GM18505 (cell line): ENCODE data around the gene ZFPM1.

Experiments used
- ATAC-seq: cut with Tn5 transposase; IDR thresholded peaks from one replicate; pipeline ENCODE4 v1.9.1; 2021; ENCODE audit not compliant: unreplicated experiment
- POLR2A ChIP-seq: IDR thresholded peaks from 4 replicates; pipeline ENCODE4 v1.6.1; 2011; ENCODE audit warnings: borderline replicate concordance; ENCODE audit not compliant: insufficient read depth, insufficient read length; ENCODE audit errors: extremely low read depth

Gene ZFPM1

DNA sequence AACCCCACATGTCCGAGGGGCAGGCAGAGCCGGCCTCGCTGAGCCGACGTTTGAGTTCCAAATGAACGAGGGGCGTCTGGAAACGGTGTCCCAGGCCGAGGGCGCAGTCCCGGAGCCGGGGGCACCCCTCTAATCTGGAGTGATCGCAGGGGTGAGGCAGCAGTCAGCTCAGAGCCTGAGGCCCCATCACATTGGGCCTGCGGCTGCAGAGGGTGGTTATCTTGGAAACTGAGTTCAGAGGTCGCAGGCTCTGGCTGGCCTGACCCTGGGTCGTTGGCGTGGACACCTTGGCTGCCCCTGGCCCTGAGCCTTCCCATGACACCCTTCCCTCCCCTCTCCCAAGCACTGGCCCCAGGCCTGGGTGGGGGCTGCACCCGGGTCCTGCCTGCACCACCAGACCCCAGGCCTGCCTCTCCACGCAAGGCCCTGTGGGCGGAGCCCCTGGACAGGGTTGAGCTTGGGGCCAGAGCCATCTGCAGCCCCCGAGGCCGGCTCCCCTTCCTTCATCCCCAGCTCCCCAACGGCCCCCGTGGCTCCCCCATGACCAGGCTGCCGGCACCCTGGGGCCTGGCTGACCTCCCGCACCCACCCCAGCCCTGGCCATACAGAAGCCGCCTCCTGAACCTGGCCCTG, 45.6 kb downstream of the ZFPM1 start:
- no peak for ATAC-seq
- TF ChIP-seq POLR2A, result no peak

GRCh38 chr16:88499292-88499691, 46.2 kb downstream of the ZFPM1 start:
- TF ChIP-seq POLR2A, result no peak
- no peak for ATAC-seq

DNA sequence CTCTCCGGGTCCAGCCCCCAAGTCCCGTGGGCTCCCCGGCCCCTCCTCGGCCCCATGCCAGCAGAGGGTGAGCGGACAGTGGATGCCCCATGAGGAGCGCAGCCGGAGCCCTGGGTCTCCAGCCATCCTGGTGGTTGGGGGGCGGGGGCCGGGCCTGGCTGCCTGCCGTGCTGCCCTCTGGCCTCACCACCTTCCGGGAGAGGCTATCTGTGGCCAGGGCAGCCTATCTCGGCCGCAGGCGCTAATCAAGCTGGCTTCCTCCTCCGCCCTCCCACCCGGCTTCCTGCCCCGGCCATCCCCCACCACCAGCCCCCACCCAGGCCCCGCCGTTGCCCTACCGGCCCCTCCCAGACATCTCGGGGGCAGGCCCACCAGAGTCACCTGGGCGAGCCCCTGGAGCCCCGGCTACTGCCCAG, 46.8 kb downstream of the ZFPM1 start:
- no peak for TF ChIP-seq POLR2A
- no peak for ATAC-seq

DNA sequence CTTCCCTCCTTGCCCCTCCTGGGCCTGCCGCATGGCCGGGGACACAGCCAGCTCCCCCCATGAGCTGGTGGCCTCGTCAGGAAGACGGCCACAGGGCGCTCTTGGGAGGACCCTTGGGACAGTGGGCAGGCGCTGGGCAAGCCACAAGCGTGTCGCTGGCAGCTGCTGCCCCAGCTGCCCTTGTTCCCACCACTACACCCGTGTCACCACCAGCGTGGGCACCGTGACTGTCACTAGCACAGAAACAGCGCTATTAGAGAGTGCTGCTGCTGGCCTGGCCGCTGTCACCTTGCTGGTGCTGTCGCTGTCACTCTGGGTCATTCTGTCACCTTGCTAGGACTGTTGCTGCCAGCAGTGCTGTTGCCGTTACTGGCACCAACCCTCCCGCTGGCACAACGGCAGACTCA, 47.2 kb downstream of the ZFPM1 start:
- no peak for TF ChIP-seq POLR2A
- no peak for ATAC-seq

- TF ChIP-seq POLR2A, result no peak
- ATAC-seq, result no peak
These were observed 49.3 kb downstream of the ZFPM1 start for GRCh38 chr16:88502371-88502770.

DNA sequence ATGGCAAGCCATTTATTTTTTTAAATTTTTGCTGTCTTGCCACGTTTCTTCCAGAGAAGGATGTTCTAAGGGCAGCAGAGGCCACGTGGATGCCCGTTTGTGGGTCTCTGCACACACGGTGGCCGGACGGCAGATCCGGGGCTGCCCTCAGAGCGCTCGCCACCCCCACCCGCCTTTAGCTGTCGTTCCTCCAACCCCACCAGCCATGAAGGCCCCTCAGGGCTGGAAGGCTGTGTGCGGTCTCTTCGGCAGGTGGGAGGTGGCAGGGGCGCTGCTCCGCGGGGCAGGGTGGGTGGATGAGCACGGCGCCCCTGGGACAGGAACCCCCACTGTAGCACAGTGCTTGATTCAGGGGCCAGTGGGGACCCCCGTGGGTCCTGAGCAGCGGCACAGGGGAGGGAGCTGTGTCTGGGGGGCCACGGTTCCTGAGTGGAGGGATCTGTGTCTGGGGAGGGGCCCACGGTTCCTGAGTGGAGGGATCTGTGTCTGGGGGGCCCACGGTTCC, 49.7 kb downstream of the ZFPM1 start:
- TF ChIP-seq POLR2A, result no peak
- no peak for ATAC-seq

DNA sequence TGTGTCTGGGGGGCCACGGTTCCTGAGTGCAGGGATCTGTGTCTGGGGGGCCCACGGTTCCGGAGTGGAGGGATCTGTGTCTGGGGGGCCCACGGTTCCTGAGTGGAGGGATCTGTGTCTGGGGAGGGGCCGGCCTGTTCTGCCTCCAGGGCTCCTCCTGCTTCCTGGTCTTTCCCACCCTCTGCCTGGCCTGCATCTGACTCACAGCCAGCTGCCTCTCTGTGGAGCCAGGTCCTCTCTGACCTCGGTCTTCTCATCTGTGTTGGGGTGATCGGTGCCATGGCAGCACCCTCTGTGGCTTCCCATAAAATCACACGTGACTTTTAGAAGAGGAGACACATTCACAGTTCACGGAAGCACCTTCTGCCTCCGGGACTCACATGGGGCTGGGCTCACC, 50.3 kb downstream of the ZFPM1 start:
- ATAC-seq, result no peak
- no peak for TF ChIP-seq POLR2A

- TF ChIP-seq POLR2A, result no peak
- no peak for ATAC-seq
These were observed 50.9 kb downstream of the ZFPM1 start for GRCh38 chr16:88503771-88504488.

DNA sequence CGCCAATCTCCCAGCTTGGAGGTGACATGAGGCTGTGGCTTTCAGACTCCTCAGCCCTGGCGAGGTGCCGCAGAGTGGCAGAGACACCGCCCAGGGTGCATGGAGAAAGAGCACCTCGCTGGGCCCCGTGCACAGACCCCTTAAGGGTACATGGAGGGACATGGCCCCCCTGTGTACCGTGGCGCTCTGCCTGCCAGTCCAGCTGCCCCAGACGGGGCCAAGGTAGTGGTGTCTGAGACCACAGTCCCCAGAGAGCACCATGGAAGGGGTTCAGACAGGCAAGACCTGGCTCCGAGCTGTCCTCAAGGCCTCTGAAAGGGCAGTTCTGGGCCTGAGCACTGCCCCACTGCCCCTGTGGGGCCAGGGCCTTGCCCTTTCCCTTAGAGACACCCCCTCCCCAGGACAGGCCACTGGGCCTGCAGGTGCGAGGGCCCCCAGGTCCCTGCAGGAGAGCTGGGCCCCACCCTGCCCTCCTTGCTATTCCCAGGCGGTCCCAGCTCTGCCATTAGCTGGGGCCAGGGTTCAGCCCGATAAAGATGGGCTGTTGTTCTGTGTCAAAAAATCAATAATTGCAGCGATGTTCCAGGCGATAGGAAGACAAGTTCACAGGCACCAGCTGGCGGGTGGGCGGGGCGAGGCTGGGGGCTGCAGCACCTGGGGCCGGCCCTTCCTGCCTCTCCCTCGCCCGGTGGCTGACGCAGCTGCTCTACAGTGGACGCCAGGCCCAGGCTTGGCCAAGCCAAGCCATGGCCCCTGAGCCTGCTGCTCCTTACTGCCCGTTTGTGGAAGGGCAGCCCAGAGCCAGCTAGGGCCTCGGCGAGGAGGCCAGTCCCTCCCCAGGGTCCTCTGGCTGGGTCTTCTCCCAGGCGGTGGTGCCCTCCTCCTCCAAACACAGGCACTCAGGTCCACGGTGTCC, 51.7 kb downstream of the ZFPM1 start:
- no peak for TF ChIP-seq POLR2A
- ATAC-seq, result no peak

- no peak for ATAC-seq
These were observed 52.5 kb downstream of the ZFPM1 start for GRCh38 chr16:88505405-88506082.

DNA sequence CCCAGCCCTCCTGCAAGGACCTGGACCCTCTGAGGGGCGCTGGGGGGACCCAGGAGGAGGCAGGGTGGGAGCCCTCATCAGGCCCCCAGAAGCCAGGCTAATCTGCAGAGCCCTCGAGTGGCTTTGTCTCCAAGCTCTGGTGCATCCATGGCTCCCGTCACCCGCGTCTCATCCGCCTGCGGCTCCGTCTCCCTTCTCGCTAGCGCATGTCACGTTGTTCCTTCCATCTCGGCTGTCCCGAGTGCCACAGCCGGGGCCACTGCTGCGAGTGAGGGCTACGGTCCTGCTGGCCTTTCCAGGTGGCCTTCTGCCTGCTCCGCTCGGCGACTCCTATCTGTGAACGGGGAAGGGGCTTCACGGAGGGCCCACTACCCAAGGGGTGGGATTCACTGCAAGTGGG, 53.6 kb downstream of the ZFPM1 start:
- TF ChIP-seq POLR2A, result no peak
- no peak for ATAC-seq

More at GRCh38 chr16:88505405-88506082, 52.5 kb downstream of the ZFPM1 start:
- TF ChIP-seq POLR2A, result no peak

- TF ChIP-seq POLR2A, result no peak
- no peak for ATAC-seq
These were observed 54.2 kb downstream of the ZFPM1 start for GRCh38 chr16:88507231-88507743.
